HG02571 (cell line): ENCODE measurements around the gene FHL3.
A peak's percentile ranks its signal among the peaks of the same experiment; 100 is the strongest.

Experiments used
- ATAC-seq: cut with Tn5 transposase; IDR thresholded peaks from one replicate; pipeline ENCODE4 v1.9.1; 2021; ENCODE audit warnings: mild to moderate bottlenecking, moderate library complexity; ENCODE audit not compliant: unreplicated experiment

The FHL3 gene

DNA sequence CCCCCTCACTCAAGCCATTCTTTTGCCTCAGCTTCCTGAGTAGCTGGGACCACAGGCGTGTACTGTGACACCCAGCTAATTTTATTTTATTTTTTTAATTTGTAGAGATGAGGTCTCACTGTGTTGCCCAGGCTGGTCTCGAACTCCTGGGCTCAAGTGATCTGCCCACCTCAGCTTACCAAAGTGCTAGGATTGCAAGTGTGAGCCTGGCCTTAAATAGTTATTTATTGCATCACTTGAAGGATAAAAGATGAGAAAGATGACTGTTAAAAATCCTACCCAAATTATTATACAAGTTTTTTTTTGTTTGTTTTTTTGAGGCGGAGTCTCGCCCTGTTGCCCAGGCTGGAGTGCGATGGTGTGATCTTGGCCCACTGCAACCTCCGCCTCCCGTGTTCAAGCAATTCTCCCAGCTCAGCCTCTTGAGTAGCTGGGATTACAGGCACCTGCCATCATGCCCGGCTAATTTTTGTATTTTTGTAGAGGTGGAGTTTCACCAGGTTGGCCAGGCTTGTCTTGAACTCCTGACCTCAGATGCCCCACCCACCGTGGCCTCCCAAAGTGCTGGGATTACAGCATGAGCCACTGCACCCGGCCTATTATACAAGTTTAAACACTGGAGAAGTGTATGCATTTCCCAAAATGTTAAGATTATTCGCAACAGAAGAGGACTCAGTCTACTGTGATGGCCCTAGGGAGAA, 9.6 kb upstream of the FHL3 start:
- ATAC-seq: no peak

DNA sequence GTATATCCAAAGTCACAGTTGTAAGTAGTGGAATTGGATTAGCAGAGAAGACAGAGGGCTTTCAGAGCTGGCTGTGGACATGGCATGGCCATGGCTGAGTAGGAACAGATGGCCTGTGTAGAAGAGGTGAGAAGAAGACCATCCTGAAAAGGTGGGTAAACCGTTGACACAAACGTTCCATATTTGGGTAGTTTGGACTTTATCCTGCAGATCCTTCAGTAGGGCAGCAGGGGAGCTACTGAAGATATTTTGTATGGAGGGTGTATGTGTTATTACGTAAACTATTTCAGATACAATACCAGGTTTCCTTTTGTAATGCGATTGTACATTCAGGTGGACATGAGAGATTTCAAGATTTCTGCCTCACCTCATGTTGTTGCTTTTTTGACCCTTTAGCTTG, 8.9 kb upstream of the FHL3 start:
- no peak for ATAC-seq

DNA sequence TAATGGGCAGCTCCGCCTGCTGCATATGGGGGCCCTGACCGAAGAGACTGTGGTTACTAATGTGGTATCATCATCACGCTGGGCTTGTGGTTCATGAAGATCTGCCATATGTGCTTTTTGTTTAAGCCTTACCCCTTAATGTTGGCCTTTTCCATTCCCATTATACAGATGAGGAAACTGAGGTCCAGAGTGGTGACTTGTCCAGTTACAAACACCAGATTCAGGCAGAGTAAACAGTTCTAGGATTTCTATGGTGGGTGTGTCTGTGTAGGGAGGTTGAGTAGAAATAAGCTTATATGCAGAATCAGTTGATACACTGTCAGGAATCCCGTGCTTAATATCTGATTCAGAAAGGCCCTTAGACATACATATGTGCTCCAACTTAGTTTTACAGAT, 7.9 kb upstream of the FHL3 start:
- ATAC-seq: no peak

DNA sequence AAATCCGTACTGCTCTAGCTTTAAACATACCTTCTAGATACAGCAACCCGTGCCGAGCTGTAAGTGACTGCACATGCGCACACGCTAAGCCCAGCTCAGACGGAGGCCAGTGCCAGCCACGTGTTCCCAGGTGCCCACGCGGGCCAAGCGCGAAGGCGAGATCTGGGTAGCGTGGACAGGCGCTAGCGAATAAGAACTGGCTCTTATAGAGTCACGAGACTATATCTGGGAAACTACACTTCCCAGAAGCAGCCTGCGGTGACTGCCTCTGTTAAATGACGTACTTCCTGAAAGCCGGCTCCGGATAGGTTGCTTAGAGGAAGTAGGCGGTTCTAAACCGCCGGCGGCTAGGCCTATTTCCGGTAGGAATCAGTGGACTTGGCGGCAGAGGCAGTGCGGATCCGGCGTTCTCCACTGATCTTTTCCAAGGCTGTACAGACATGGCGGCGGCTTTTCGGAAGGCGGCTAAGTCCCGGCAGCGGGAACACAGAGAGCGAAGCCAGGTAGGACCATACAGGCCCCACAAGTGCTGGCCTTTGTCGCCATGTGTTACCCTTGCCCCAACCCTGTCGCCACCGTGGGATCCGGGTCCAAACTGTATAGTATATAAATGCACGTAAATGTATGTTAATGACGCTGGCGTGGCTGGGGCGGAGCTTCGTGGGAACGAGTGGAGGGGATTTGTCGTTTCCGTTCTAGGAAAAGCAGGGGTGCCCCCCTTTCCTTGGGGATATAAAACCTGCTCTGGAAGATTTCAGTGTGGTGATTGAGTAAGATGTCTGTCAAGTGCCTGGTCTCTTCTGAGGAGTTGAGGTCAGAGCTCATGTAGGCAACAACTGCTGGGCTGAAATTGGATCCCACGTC, 7.3 kb upstream of the FHL3 start, which contains the start of gene UTP11:
UTP11 (plus strand) TSS at position 372 of the 864 bp plus-strand sequence; CDS start at position 441, 69 bp downstream.
- peak; percentile 92 for ATAC-seq

GRCh38 chr1:38009841-38010180, 4.5 kb upstream of the FHL3 start:
- ATAC-seq: no peak

GRCh38 chr1:38009088-38009840, 4.0 kb upstream of the FHL3 start:
- no peak for ATAC-seq

DNA sequence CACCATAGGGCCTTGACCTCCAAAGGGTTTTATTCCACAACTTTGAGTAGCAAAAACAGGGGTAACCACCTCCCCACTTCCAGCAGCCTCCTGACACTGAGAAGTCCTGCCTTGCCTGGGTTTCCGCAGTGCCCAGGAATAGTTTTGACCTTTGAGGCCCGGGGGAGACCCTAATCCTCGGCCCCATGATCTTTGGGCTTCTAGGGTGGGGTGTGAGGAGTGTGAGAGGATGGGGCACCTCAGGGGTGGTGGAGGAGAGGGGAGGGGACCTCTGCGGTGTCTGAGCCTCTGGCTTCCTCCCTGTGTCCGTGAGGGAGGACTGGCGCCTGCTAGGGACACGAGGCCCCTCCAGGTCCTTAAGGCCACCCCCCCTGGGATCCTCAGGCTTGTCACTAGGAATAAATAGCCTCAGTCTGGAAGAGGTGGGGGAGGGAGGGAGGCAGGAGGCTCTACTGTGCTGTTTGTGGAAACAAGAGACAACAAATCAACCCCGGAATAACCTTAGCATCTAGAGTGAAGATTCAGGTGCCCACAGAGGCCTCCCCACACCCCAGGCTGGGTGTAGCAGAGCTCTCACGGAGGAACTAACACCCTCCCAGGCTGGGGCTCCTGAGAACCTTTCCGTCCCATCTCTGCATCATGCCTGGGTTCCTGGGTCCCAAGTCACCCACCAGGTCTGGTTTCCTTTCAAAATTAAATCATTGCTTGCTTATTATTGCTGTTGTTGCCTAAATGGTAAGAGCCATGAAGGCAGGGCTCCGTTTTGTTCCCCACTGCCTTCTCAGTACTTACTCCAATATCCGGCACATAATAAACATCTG, 904 bp upstream of the FHL3 start:
- no peak for ATAC-seq

DNA sequence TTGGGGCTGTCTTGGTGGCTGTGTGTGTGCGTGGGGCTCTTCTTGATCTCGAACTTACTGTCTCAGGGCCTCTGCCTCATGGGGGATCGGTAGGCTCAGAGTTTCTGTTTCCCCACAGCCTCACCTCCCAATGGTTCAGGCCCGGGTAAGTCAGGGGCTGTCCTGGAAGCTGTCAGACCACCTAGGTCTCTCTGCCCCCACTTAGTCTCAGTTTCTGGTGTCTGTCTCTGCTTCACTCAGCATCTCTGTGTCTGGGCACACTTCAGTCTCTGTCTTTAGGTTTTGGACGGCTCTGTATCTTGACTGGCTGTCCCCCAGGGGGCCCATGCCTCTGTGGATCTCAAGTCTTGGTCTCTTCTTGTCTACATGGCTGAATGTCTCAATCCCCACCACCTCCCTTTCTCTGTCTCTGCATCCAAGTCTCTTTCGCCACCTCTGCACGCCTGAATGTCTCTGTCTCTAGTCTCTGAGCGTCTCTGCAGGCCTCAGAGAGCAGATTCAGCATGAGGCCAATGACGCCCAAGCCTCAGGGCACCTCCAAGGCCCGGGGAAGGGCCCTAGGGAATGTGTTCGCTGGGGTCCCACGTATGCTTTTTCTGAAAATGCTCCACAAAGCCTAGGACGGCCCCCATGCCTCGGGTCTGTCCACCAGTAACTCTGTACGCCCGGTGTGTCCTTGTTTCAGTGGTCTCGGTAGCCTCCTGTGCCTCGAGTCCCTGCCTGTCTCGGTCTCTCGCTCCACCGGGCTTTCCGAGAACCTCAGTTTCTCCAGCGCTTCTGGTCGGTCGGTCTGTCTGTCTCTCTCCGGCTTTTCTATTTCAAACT, 818 bp downstream of the FHL3 start:
- no peak for ATAC-seq

DNA sequence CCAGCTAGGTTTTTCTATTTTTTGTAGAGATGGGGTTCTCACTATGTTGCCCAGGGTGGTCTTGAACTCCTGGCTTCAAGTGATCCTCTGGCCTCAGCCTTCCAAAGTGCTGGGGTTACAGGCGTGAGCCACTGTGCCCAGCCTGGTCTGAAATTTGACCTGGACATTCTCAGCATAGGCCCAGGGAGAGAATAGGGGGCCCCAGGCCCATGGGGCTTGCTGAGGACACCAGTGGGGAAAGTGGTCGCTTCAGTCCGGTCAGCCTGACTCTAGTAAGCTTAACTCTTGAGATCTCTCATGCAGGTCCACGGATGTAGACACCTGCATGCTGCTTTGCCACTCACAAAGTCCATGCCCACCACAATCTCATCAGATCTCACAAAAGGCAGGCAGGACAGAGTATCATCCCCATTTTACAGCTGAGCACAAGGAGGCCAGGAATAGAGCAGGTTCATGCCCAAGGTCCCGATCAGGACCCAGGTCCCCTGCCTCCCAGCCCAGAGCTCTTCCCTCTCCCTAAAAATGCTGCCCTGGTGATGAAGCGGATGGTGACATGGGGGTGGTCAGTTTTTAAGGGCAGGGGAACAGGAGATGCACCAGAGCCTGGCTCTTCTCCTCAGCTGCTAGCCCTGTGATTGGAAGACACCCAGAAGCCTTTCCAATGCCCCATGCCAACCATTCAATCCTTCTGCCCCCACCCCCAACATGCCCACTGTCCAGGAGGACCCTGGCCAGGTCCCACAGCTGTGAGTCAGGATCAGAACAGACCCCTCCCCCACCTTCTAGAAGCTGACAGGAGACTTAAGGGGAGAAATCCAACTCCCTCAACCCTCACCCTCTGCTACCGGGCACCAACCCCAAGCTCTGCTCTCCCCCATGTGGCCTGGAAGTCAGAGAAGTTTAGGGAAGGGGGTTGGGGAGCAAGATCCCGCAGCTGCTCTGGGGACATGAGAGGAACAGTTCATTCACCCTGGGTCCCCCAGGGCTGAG, 1.8 kb downstream of the FHL3 start:
- no peak for ATAC-seq

GRCh38 chr1:38000529-38001455, 4.5 kb downstream of the FHL3 start:
- no peak for ATAC-seq

GRCh38 chr1:38000233-38000528, 5.1 kb downstream of the FHL3 start:
- ATAC-seq: no peak

DNA sequence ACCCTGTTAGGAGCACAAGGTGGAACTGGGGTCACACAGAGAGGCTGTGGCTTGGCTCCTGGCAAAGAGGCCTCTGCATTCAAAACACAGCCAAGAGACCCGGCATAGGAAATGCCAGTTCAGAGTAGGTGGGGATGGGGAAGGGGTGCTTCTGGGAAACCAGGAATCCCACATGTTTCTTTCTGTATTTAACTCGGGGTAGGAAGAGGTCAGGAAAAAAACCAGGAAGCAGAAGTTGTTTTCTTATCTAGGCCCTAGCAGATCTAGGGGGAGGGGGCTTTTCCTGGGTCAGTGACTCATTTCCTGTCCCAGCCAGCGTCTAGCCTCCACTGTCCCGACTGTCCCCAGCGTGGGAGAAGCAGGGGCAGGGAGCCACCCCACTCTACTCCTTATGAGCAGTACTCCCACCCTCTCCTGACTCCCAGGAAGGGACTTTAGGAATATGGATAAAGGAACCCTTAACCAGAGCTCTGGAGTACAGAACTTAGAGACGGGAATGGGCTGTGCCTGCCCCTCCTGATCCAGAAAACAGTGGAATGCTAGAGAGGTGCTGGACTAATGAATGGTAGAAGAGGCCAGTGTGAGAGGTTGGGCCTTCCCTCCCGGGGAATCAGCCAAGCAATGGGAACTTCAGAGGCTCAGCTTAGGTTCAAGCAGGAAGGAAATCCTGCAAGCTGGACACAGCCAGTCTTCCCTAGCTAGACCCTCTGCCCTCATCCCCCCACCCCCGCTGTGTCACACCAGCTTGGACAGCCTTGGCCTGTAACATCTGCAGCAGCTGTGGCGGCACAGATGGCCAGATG, 5.7 kb downstream of the FHL3 start:
- ATAC-seq: no peak

DNA sequence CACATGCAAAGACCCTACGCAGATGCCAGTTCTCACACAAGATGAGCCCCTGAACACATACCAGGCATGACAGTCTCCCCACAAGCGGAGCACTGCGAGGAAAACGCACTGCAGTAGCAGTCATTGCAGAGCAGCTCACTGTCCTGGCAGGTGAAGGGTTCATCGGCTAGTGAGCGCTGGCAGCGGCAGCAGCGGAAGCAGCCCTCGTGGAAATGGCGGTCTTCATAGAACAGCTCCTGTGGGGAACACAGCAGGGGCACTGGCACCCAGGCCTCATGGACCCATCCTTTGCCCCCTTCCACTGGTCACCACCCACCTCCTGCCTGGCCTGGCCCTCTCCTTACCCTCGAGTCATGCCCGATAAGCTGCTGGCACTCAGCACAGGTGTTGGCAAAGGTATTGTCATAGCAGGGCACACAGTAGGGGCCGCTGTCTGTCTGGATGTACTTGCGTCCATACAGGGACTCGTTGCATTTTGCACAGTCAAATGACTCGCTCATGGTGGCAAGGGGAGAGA, 6.3 kb downstream of the FHL3 start:
- ATAC-seq: no peak

GRCh38 chr1:37998089-37998808, 7.1 kb downstream of the FHL3 start:
- no peak for ATAC-seq

DNA sequence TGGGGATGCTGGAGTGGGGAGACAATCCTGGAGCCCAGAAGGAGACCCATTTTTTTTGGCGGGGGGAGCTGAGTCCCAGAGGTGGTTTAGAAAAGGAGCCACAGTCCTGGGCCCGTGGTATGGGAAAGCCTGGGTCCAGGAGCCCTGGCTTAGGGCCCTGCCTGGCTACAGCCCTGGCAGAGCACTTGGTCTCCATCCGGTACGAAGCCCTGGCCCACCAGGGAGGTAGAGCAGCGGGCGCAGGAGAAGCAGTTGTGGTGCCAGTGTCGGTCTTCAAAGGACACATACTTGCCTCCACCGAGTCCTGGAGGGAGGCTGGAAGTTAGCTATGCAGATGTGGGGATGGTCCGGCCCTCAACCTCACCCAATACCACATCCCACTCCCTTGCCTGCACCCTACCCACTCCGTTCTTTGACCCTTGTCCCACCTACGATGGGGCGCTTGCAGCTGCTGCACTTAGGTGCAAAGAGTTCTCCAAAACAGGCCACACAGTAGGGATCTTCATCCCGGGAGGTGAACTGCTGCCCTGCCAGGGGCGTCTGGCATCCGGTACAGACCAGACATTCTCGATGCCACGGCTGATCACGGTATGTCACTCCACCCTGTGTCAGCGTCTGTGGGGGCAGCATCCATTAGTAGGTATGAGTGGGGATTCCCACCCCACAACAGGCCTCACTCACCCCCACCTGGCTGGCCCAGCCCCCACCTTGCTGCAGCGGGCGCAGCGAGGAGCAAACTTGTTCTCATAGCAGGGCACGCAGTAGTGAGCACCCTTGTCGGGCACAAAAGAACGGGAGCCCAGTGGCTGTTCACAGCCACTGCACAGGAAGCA, 7.8 kb downstream of the FHL3 start:
- no peak for ATAC-seq
